ENCODE results near the gene BATF2. TPM values are rescaled to one million over a fixed set of nuclear protein-coding genes. Genes with fewer than 3 reads are reported as not detected.
A peak's percentile ranks its signal among the peaks of the same experiment; 100 is the strongest.

The BATF2 gene
- total and polyA plus RNA-seq, 9 of the 15 experiments (the other 6 are each of a cell fraction or from before 2014, with no cell fraction given) = 1.7 to 8.9 (median 6.4) TPM

DNA sequence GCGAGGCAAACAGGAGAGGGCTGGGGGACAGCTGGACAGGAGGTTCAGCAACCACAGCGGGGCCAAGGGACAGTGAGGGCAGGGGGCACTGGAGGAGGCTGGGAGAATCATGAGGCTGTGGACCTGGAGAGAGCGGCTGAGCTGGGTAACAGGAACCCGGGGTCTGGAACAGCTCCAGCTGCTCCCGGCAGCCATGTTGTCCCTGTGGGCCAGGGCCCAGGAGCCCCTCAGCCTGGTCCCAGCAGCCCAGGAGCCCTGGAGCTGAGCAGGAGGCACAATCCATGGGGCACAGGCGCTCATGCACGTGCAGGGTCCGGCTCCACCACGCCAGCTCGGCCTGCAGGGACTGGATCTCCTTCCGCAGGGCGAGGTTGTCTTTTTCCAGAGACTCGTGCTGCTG, 7.4 kb downstream of the BATF2 start:
- Histone ChIP-seq H3K9ac (ENCODE audit: insufficient read depth in 1 of 2, low read depth in 2 of 2, low read length in 2 of 2) (peak overlapping the region in 1 of 2 experiments; percentile 85; a peak in 2 of 4 replicates), H3K9me3 (replicated peaks; ENCODE audit: control insufficient read depth, insufficient read depth, low read depth, low read length) (no peaks in the 10 kb centered on the region), H3K4me1 (replicated peaks in 1 of 2; ENCODE audit: control insufficient read depth in 2 of 2, insufficient read depth in 2 of 2, low read length in 2 of 2) (peaks cover 7 to 24% of the 10 kb centered on the region in 2 experiments; a peak in 3 of 5 replicates), H3K4me2 (ENCODE audit: insufficient read depth, low read length) (peak overlapping the region; percentile 69; the same call in 1 of the 2 replicates), H3K27ac (ENCODE audit: extremely low read depth, low read depth, low read length) (peak overlapping the region; percentile 64; the same call in 2 of the 3 replicates), H3K4me3 (peak overlapping the region; percentile 14; the same call in 1 of the 2 replicates), H4K20me1 (replicated peaks; ENCODE audit: control insufficient read depth, insufficient read depth, low read length) (no peaks in the 10 kb centered on the region), H3K27me3 (ENCODE audit: control insufficient read depth in 2 of 2, insufficient read depth in 2 of 2, low read length in 2 of 2) (no peaks in the 10 kb centered on the region), H3K36me3 (ENCODE audit: control insufficient read depth, insufficient read depth, low read length) (no peaks in the 10 kb centered on the region), H3K9me1 (ENCODE audit: control insufficient read depth, insufficient read depth, low read length) (no peaks in the 10 kb centered on the region), H3K79me2 (ENCODE audit: control insufficient read depth, insufficient read depth, low read length) (no peaks in the 10 kb centered on the region), H2AFZ (ENCODE audit: low read depth, low read length) (no peak overlapping the region)
- ChIA-PET POLR2A (interaction anchor here (0.6 to 1.5 kb wide), 5 partner anchors 8 to 511 kb away, joined by 3 to 4 read pairs (median 3); no protein-coding TSS in a partner anchor), CTCF (ENCODE audit: low intra/inter-chr PET ratio) (no interaction called here)
- no peak; the same call in 1 of the 3 replicates for ATAC-seq
- no TSS peak for BruUV-seq (replicated peaks)
- intact Hi-C loops (cut with micrococcal nuclease) (no loop called here), in situ Hi-C loops (cut with MboI) (no loop called here)
- WGBS (ENCODE audit: insufficient coverage, low coverage, missing lambda C conversion rate) = 88% methylated on average over 12 of the region's 13 CpGs
- DNase-seq (ENCODE audit: extremely low read depth in 1 of 4, low spot score in 3 of 4) = no peak
- TF ChIP-seq POLR2G (IDR thresholded peaks at IDR 0.05; ENCODE audit: low read depth, low read length) (0 out of 2 replicates have a peak, but pooled peaks have one; percentile 38), PRMT5 (CRISPR knock-in tag; IDR thresholded peaks at IDR 0.05) (no peak), RBFOX2 (IDR thresholded peaks at IDR 0.05; ENCODE audit: low read depth, low read length) (peak; percentile 53), KDM5B (IDR thresholded peaks at IDR 0.05; ENCODE audit: insufficient replicate concordance, low read depth, low read length) (no peak), SLC30A9 (CRISPR knock-in tag; IDR thresholded peaks at IDR 0.05) (no peak), YY1 (IDR thresholded peaks at IDR 0.05; ENCODE audit: borderline replicate concordance in 1 of 3, control insufficient read depth in 1 of 3, extremely low read depth in 1 of 3, insufficient read depth in 3 of 3, insufficient read length in 1 of 3, insufficient replicate concordance in 2 of 3, low read depth in 1 of 3, low read length in 2 of 3) (peak in 1 of 3 experiments; percentile 40), KLF6 (CRISPR knock-in tag; IDR thresholded peaks at IDR 0.05; ENCODE audit: borderline replicate concordance) (no peak), LEF1 (IDR thresholded peaks at IDR 0.05) (no peak)
- FAIRE-seq = no peak
